ENCODE results near the gene TEDC2.

DNA sequence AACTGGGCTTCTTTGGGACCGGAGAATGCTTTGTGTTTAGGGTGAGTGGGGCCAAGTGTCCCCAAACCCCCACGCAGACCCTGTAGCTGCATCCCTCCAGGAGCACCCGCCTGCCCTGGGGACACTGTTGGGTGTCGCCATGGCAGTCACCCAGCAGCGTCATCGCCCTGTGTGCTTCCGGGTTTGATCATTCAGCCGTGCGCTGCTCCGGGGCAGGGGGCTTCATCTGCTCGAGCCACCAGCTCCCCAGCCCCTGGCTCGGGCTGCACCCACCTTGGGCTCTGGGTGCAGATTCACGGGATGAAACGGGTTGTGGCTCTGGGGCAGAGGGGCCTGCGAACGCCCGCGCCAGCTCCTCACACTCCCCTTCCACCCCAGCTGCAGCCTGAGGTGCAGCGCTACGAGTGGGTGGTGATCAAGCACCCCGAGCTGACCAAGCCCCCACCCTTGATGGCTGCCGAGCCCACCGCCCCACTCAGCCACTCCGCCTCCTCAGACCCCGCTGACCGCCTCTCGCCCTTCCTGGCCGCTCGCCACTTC is 40.1 kb downstream of the TEDC2 start:
- TF ChIP-seq, protein P1, sequence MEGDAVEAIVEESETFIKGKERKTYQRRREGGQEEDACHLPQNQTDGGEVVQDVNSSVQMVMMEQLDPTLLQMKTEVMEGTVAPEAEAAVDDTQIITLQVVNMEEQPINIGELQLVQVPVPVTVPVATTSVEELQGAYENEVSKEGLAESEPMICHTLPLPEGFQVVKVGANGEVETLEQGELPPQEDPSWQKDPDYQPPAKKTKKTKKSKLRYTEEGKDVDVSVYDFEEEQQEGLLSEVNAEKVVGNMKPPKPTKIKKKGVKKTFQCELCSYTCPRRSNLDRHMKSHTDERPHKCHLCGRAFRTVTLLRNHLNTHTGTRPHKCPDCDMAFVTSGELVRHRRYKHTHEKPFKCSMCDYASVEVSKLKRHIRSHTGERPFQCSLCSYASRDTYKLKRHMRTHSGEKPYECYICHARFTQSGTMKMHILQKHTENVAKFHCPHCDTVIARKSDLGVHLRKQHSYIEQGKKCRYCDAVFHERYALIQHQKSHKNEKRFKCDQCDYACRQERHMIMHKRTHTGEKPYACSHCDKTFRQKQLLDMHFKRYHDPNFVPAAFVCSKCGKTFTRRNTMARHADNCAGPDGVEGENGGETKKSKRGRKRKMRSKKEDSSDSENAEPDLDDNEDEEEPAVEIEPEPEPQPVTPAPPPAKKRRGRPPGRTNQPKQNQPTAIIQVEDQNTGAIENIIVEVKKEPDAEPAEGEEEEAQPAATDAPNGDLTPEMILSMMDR (IDR thresholded peaks at IDR 0.05) = no peak
- TF ChIP-seq POLR2A (IDR thresholded peaks at IDR 0.05; ENCODE audit: low read length) (no peak), HOXA7 (CRISPR knock-in tag; IDR thresholded peaks at IDR 0.05) (no peak), EP300 (IDR thresholded peaks at IDR 0.05) (no peak), POLR2AphosphoS2 (conservative IDR thresholded peaks at IDR 0.05; ENCODE audit: low read length) (no peak), CEBPB (IDR thresholded peaks at IDR 0.05) (no peak), RAD21 (conservative IDR thresholded peaks at IDR 0.05 in 1 of 2, IDR thresholded peaks at IDR 0.05 in 1 of 2) (no peak), HEYL (CRISPR knock-in tag; IDR thresholded peaks at IDR 0.05) (no peak), RFX5 (IDR thresholded peaks at IDR 0.05) (no peak)
- TF ChIP-seq, protein P2, sequence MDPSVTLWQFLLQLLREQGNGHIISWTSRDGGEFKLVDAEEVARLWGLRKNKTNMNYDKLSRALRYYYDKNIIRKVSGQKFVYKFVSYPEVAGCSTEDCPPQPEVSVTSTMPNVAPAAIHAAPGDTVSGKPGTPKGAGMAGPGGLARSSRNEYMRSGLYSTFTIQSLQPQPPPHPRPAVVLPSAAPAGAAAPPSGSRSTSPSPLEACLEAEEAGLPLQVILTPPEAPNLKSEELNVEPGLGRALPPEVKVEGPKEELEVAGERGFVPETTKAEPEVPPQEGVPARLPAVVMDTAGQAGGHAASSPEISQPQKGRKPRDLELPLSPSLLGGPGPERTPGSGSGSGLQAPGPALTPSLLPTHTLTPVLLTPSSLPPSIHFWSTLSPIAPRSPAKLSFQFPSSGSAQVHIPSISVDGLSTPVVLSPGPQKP (IDR thresholded peaks at IDR 0.05; ENCODE audit: low read depth, low read length) = no peak
- TF ChIP-seq, protein P3, sequence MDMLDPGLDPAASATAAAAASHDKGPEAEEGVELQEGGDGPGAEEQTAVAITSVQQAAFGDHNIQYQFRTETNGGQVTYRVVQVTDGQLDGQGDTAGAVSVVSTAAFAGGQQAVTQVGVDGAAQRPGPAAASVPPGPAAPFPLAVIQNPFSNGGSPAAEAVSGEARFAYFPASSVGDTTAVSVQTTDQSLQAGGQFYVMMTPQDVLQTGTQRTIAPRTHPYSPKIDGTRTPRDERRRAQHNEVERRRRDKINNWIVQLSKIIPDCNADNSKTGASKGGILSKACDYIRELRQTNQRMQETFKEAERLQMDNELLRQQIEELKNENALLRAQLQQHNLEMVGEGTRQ (IDR thresholded peaks at IDR 0.05) = no peak
